ENCODE measurements around the gene EPO.

The EPO gene

DNA sequence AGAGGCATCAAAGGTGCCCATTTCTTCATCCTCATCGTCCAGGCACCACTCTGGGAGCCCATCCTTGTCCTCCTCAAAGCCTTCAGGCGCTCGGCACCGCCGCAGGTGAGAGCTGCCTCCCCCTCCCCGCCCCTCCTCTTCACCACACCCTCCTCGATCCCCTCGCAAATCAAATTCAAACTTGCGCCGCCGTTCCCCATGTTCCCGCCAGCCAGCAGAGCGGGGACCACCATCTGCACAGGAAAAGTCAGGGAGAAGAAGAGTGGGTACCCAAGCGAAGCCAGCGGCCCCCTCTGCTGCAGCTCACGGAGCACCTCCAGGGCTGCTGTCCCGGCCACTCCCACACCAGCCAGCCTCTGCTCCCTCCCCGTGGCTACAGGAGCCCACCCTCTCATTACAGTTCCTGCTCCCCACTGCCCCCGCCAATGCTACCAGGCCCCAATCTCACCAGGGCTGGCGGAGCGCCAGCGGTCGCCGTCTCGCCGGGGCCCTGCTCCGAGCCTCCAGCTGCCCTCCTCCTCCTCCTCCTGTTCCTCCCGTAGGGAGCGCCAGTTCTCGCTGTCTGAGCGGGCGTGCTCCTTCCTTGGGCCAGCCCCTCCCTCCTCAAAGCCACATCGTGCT lies 34.0 kb upstream of the EPO start:
- TF ChIP-seq CTCF (IDR thresholded peaks at IDR 0.05; ENCODE audit: control extremely low read depth, extremely low read depth, low read depth, missing control alignments) = no peak
- POLR2A ChIA-PET = no interaction called here
- CTCF ChIA-PET = interaction anchor here (1.1 kb wide), 1 partner anchor 19 kb away, joined by 4 read pairs; the partner anchor contains the start of gene POP7
- no peak for DNase-seq (ENCODE audit: extremely low spot score)

GRCh38 chr7:100686822-100687211 lies 33.5 kb upstream of the EPO start:
- ChIA-PET POLR2A (no interaction called here), CTCF (interaction anchor here (1.1 kb wide), 1 partner anchor 19 kb away, joined by 4 read pairs; the partner anchor contains the start of gene POP7)
- no peak for TF ChIP-seq CTCF (IDR thresholded peaks at IDR 0.05; ENCODE audit: control extremely low read depth, extremely low read depth, low read depth, missing control alignments)
- DNase-seq (ENCODE audit: extremely low spot score) = no peak

- POLR2A ChIA-PET = no interaction called here
- no peak for DNase-seq (ENCODE audit: extremely low spot score)
- TF ChIP-seq CTCF (IDR thresholded peaks at IDR 0.05; ENCODE audit: control extremely low read depth, extremely low read depth, low read depth, missing control alignments) = no peak
- CTCF ChIA-PET = no interaction called here
These were observed 33.0 kb upstream of the EPO start for GRCh38 chr7:100687261-100687660.

- POLR2A ChIA-PET = no interaction called here
- CTCF ChIA-PET = interaction anchor here (10.3 kb wide), 1 partner anchor 18 kb away, joined by 159 read pairs; the partner anchor contains the start of gene POP7
- DNase-seq (ENCODE audit: extremely low spot score) = no peak
- no peak for TF ChIP-seq CTCF (IDR thresholded peaks at IDR 0.05; ENCODE audit: control extremely low read depth, extremely low read depth, low read depth, missing control alignments)
These were observed 32.4 kb upstream of the EPO start for GRCh38 chr7:100687751-100688300.

GRCh38 chr7:100688326-100688860 lies 31.9 kb upstream of the EPO start:
- no peak for TF ChIP-seq CTCF (IDR thresholded peaks at IDR 0.05; ENCODE audit: control extremely low read depth, extremely low read depth, low read depth, missing control alignments)
- ChIA-PET POLR2A (no interaction called here), CTCF (interaction anchor here (1.0 to 10.3 kb wide), 6 partner anchors 8 to 163 kb away, joined by 3 to 159 read pairs (median 18); partner anchors contain the start of genes FBXO24, LRCH4 and POP7)
- no peak for DNase-seq (ENCODE audit: extremely low spot score)

- no peak for DNase-seq (ENCODE audit: extremely low spot score)
- TF ChIP-seq CTCF (IDR thresholded peaks at IDR 0.05; ENCODE audit: control extremely low read depth, extremely low read depth, low read depth, missing control alignments) = peak; percentile 15
- ChIA-PET CTCF (interaction anchor here (1.0 to 10.3 kb wide), 9 partner anchors 10 to 162 kb away, joined by 3 to 159 read pairs (median 12); partner anchors contain the start of genes FBXO24, GNB2, LRCH4 and POP7), POLR2A (no interaction called here)
These were observed 30.8 kb upstream of the EPO start for GRCh38 chr7:100689230-100690135.

Measured in GM10248 (cell line).